ENCODE measurements around the gene ZC3H7A. TPM values are rescaled to one million over a fixed set of nuclear protein-coding genes. Genes with fewer than 3 reads are reported as not detected.

Gene ZC3H7A
- total RNA-seq, 1 experiment from 2014 or later = 45.9 TPM

- TF ChIP-seq ERG (CRISPR knock-in tag; IDR thresholded peaks at IDR 0.05) (no peak), RELA (CRISPR knock-in tag; IDR thresholded peaks at IDR 0.05; ENCODE audit: borderline replicate concordance) (no peak), ZNF416 (CRISPR knock-in tag; IDR thresholded peaks at IDR 0.05) (no peak), ZNF232 (CRISPR knock-in tag; IDR thresholded peaks at IDR 0.05) (no peak), GRHL2 (CRISPR knock-in tag; IDR thresholded peaks at IDR 0.05; ENCODE audit: insufficient replicate concordance, severe bottlenecking) (no peak)
Measured at GRCh38 chr16:11719171-11719570, 77.9 kb downstream of the ZC3H7A start (continued).

GRCh38 chr16:11717811-11718210, 79.2 kb downstream of the ZC3H7A start:
- H3K27ac Mint-ChIP-seq = no peak overlapping the region
- H3K4me3 Mint-ChIP-seq = no peak overlapping the region
- DNase-seq (ENCODE audit: low spot score) (no peak), ATAC-seq (0 out of 2 replicates have a peak, but pooled peaks have one; percentile 24)
- peaks cover 18% of the 10 kb centered on the region for H3K36me3 Mint-ChIP-seq
- CTCF ChIA-PET = interaction anchor here (0.6 to 1.2 kb wide), 6 partner anchors 20 to 321 kb away, joined by 3 to 6 read pairs (median 4); no protein-coding TSS in a partner anchor
- no peaks in the 10 kb centered on the region for H3K9me3 Mint-ChIP-seq
- H3K27me3 Mint-ChIP-seq (ENCODE audit: low read depth) = no peaks in the 10 kb centered on the region
- POLR2A ChIA-PET = no interaction called here
- peaks cover 9% of the 10 kb centered on the region for H3K4me1 Mint-ChIP-seq
- no peak for TF ChIP-seq NR2C2 (CRISPR knock-in tag; IDR thresholded peaks at IDR 0.05)
- TF ChIP-seq MLX (CRISPR knock-in tag; IDR thresholded peaks at IDR 0.05) = no peak
- TF ChIP-seq ZNF232 (CRISPR knock-in tag; IDR thresholded peaks at IDR 0.05) = no peak
- TF ChIP-seq ZNF219 (CRISPR knock-in tag; IDR thresholded peaks at IDR 0.05; ENCODE audit: borderline replicate concordance) = no peak
- no peak for TF ChIP-seq ZNF416 (CRISPR knock-in tag; IDR thresholded peaks at IDR 0.05)
- TF ChIP-seq AFF4 (CRISPR knock-in tag; IDR thresholded peaks at IDR 0.05; ENCODE audit: borderline replicate concordance) = no peak
- TF ChIP-seq ZNF121 (CRISPR knock-in tag; IDR thresholded peaks at IDR 0.05) = no peak
- no peak for TF ChIP-seq KAT7 (CRISPR knock-in tag; IDR thresholded peaks at IDR 0.05; ENCODE audit: borderline replicate concordance)
- TF ChIP-seq ZMAT4 (CRISPR knock-in tag; IDR thresholded peaks at IDR 0.05) = no peak
- TF ChIP-seq TCF7 (CRISPR knock-in tag; IDR thresholded peaks at IDR 0.05; ENCODE audit: low read depth) = no peak
- TF ChIP-seq ZBTB43 (CRISPR knock-in tag; IDR thresholded peaks at IDR 0.05) = no peak
- TF ChIP-seq NR3C1 (CRISPR knock-in tag; conservative IDR thresholded peaks at IDR 0.05; ENCODE audit: low read depth) = no peak
- TF ChIP-seq HMGXB4 (CRISPR knock-in tag; IDR thresholded peaks at IDR 0.05) = no peak
- no peak for TF ChIP-seq ZNF263 (CRISPR knock-in tag; IDR thresholded peaks at IDR 0.05; ENCODE audit: low read depth)
- TF ChIP-seq FOXK1 (CRISPR knock-in tag; IDR thresholded peaks at IDR 0.05) = no peak
- TF ChIP-seq ELF4 (CRISPR knock-in tag; IDR thresholded peaks at IDR 0.05; ENCODE audit: low read depth) = no peak
- TF ChIP-seq TP53 (CRISPR knock-in tag; IDR thresholded peaks at IDR 0.05) = no peak
- no peak for TF ChIP-seq SMAD4 (CRISPR knock-in tag; IDR thresholded peaks at IDR 0.05)
- no peak for TF ChIP-seq ZNF532 (CRISPR knock-in tag; IDR thresholded peaks at IDR 0.05; ENCODE audit: borderline replicate concordance)
